IMR-90 (cell line): Measurements from ENCODE around the gene KRT16. TPM values are rescaled to one million over a fixed set of nuclear protein-coding genes. Genes with fewer than 3 reads are reported as not detected.

ENCODE experiments used
- ATAC-seq: fragments of 200-7000 bp; cut with Tn5 transposase; 2 replicates; pipeline ENCODE4 v1.9.1; 2020; ENCODE audit warnings: low read depth, mild to moderate bottlenecking, moderate library complexity
- BruUV-seq: library from RNA; stranded (reverse); fragments of 400-500 nt; replicated peaks from 2 replicates; lab custom pipeline; 2021; lab: Mats Ljungman, UMichigan
- CTCF ChIA-PET: fragments of 300-600 bp; formaldehyde crosslinking; extraction: SDS; loops from one replicate; lab custom pipeline; 2021; ENCODE audit warnings: antibody characterized with exemption; lab: Yijun Ruan, JAX
- POLR2A ChIA-PET: fragments of 300-600 bp; sonication (Branson Sonifier 250); formaldehyde crosslinking; loops from one replicate; lab custom pipeline; 2022; ENCODE audit warnings: antibody characterized with exemption; ENCODE audit not compliant: unreplicated experiment; lab: Charles Lee
- DNase-seq: peaks from one replicate; pipeline ENCODE4 v3.0.0; 2013
- H2AFZ ChIP-seq: replicated peaks from 2 replicates; pipeline ENCODE3; 2013; ENCODE audit warnings: low read length, mild to moderate bottlenecking; ENCODE audit not compliant: poor library complexity
- H2AK5ac ChIP-seq: 2 replicates; pipeline ENCODE4 v1.6.1; 2013; ENCODE audit warnings: low read depth, low read length, inconsistent platforms
- H2AK9ac ChIP-seq: replicated peaks from 2 replicates; pipeline ENCODE3; 2013; ENCODE audit warnings: mild to moderate bottlenecking, low read depth, low read length, moderate library complexity; ENCODE audit not compliant: poor library complexity
- H2BK120ac ChIP-seq: 2 replicates; pipeline ENCODE4 v1.6.1; 2013; ENCODE audit warnings: low read depth, low read length, inconsistent platforms
- H2BK15ac ChIP-seq: 3 replicates; pipeline ENCODE4 v1.6.1; 2013; ENCODE audit warnings: low read depth, low read length, inconsistent platforms
- H2BK20ac ChIP-seq: 2 replicates; pipeline ENCODE4 v1.6.1; 2013; ENCODE audit warnings: low read depth, mild to moderate bottlenecking, inconsistent platforms, low read length, moderate library complexity
- H2BK5ac ChIP-seq: 2 replicates; pipeline ENCODE4 v1.6.1; 2013; ENCODE audit warnings: mild to moderate bottlenecking, low read depth, low read length, inconsistent platforms; ENCODE audit not compliant: poor library complexity, severe bottlenecking
- H3K14ac ChIP-seq: replicated peaks from 2 replicates; pipeline ENCODE4 v1.6.1; 2013; ENCODE audit warnings: low read depth, low read length, inconsistent platforms
- H3K18ac ChIP-seq: 2 replicates; pipeline ENCODE4 v1.6.1; 2013; ENCODE audit warnings: low read depth, low read length, control low read depth
- H3K23ac ChIP-seq: 2 replicates; pipeline ENCODE4 v1.6.1; 2013; ENCODE audit warnings: low read depth, low read length, inconsistent platforms
- H3K27ac ChIP-seq: 2 replicates; pipeline ENCODE4 v1.5.1; 2013; ENCODE audit warnings: mild to moderate bottlenecking, control low read depth, low read length; ENCODE audit not compliant: insufficient read depth
- H3K27me3 ChIP-seq: 2 replicates; pipeline ENCODE4 v1.6.1; 2013; ENCODE audit warnings: low read length; ENCODE audit not compliant: control insufficient read depth, insufficient read depth
- H3K36me3 ChIP-seq: 2 replicates; pipeline ENCODE4 v1.6.1; 2013; ENCODE audit warnings: low read length, mixed read lengths; ENCODE audit not compliant: control insufficient read depth, insufficient read depth
- H3K4ac ChIP-seq: 2 replicates; pipeline ENCODE4 v1.6.1; 2013; ENCODE audit warnings: low read depth, low read length, inconsistent platforms
- H3K4me1 ChIP-seq: 2 replicates; pipeline ENCODE4 v1.6.1; 2013; ENCODE audit warnings: low read length, mixed read lengths; ENCODE audit not compliant: control insufficient read depth, insufficient read depth
- H3K4me2 ChIP-seq: 2 replicates; pipeline ENCODE4 v1.6.1; 2013; ENCODE audit warnings: low read depth, mild to moderate bottlenecking, control low read depth, low read length, moderate library complexity
- H3K4me3 ChIP-seq: 2 replicates; pipeline ENCODE4 v1.5.1; 2013; ENCODE audit warnings: low read depth, mild to moderate bottlenecking, control low read depth, low read length, moderate library complexity; ENCODE audit not compliant: insufficient read depth
- H3K56ac ChIP-seq: 2 replicates; pipeline ENCODE4 v1.6.1; 2013; ENCODE audit warnings: low read length, inconsistent platforms; ENCODE audit not compliant: insufficient read depth; ENCODE audit errors: extremely low read depth
- H3K79me1 ChIP-seq, 2 experiments: 2 replicates each; pipeline ENCODE4 v1.6.1; 2013; ENCODE audit warnings: low read length in 2 of 2, inconsistent platforms in 1 of 2, low read depth in 1 of 2
- H3K9ac ChIP-seq: 2 replicates; pipeline ENCODE4 v1.6.1; 2013; ENCODE audit warnings: low read depth, low read length, control low read depth
- H3K9me1 ChIP-seq: 2 replicates; pipeline ENCODE4 v1.6.1; 2013; ENCODE audit warnings: low read length, inconsistent platforms; ENCODE audit not compliant: insufficient read depth
- H3K9me3 ChIP-seq: 2 replicates; pipeline ENCODE4 v1.6.1; 2013; ENCODE audit warnings: low read length; ENCODE audit not compliant: control insufficient read depth, insufficient read depth
- H4K20me1 ChIP-seq: 2 replicates; pipeline ENCODE4 v1.6.1; 2013; ENCODE audit warnings: low read length, inconsistent platforms; ENCODE audit not compliant: insufficient read depth
- H4K5ac ChIP-seq: 2 replicates; pipeline ENCODE4 v1.6.1; 2013; ENCODE audit warnings: mild to moderate bottlenecking, low read depth, low read length, control low read depth
- H4K8ac ChIP-seq, 2 experiments: 2 replicates each; pipeline ENCODE4 v1.6.1; 2013; ENCODE audit warnings: low read depth in 2 of 2, low read length in 2 of 2, control low read depth in 1 of 2, inconsistent platforms in 1 of 2
- H4K91ac ChIP-seq: 2 replicates; pipeline ENCODE4 v1.6.1; 2013; ENCODE audit warnings: low read depth, low read length, inconsistent platforms; ENCODE audit not compliant: insufficient read depth
- BHLHE40 ChIP-seq: fragments of 150-350 bp; IDR thresholded peaks from 2 replicates; pipeline ENCODE4 v1.6.1; 2016; ENCODE audit warnings: mild to moderate bottlenecking, low read depth, low read length
- CEBPB ChIP-seq: IDR thresholded peaks from 2 replicates; pipeline ENCODE4 v1.6.1; 2012; ENCODE audit warnings: low read depth, low read length, improper control_type of control experiment
- CHD1 ChIP-seq: IDR thresholded peaks from 2 replicates; pipeline ENCODE4 v1.6.1; 2012; ENCODE audit warnings: low read depth, low read length, improper control_type of control experiment
- FOS ChIP-seq: fragments of 150-350 bp; IDR thresholded peaks from 2 replicates; pipeline ENCODE4 v1.6.1; 2016; ENCODE audit warnings: low read depth, low read length
- MAFK ChIP-seq: IDR thresholded peaks from 2 replicates; pipeline ENCODE4 v1.6.1; 2012; ENCODE audit warnings: low read depth, low read length, improper control_type of control experiment
- MAZ ChIP-seq: IDR thresholded peaks from 2 replicates; pipeline ENCODE4 v1.6.1; 2012; ENCODE audit warnings: low read depth, mild to moderate bottlenecking, low read length, improper control_type of control experiment, moderate library complexity, borderline replicate concordance
- MXI1 ChIP-seq: IDR thresholded peaks from 2 replicates; pipeline ENCODE4 v1.6.1; 2012; ENCODE audit warnings: low read depth, mild to moderate bottlenecking, low read length, moderate library complexity, borderline replicate concordance
- NFE2L2 ChIP-seq: fragments of 150-350 bp; IDR thresholded peaks from 2 replicates; pipeline ENCODE4 v1.6.1; 2016; ENCODE audit warnings: low read depth, mild to moderate bottlenecking, low read length
- POLR2A ChIP-seq: IDR thresholded peaks from 2 replicates; pipeline ENCODE4 v1.6.1; 2012; ENCODE audit warnings: mild to moderate bottlenecking, low read depth, low read length
- RAD21 ChIP-seq: IDR thresholded peaks from 2 replicates; pipeline ENCODE4 v1.6.1; 2012; ENCODE audit warnings: low read length, improper control_type of control experiment
- RFX5 ChIP-seq: IDR thresholded peaks from 2 replicates; pipeline ENCODE4 v1.8.0; 2012; ENCODE audit warnings: low read depth, mild to moderate bottlenecking, low read length, moderate library complexity
- SMC3 ChIP-seq: fragments of 150-350 bp; IDR thresholded peaks from 2 replicates; pipeline ENCODE4 v1.6.1; 2016; ENCODE audit warnings: low read depth, mild to moderate bottlenecking, antibody characterized with exemption, low read length, moderate library complexity
- whole genome bisulfite sequencing, 2 experiments: methylation state at CpG; one replicate each; pipeline versions ENCODE4 v1.1.5 to v1.1.7; 2013; ENCODE audit warnings: missing lambda C conversion rate in 2 of 2; ENCODE audit not compliant: insufficient read length in 1 of 2; ENCODE audit errors: extremely low coverage in 2 of 2; 5-methylcytosine and 5-hydroxymethylcytosine counted together
- dilution Hi-C: fragments of 300-500 bp; cut with HindIII; formaldehyde crosslinking; loops from one replicate; pipeline ENCODE4 v1.14.3; 2018; ENCODE audit warnings: low sequenced_read_pairs; ENCODE audit not compliant: unreplicated experiment
- in situ Hi-C: fragments of 300-500 bp; cut with MboI; formaldehyde crosslinking; loops from 3 replicates; pipeline ENCODE4 v1.14.3; 2019; ENCODE audit warnings: low sequenced_read_pairs, inconsistent platforms, mixed read lengths
- intact Hi-C: fragments of 100-400 bp; cut with micrococcal nuclease; formaldehyde crosslinking; loops from 2 replicates; pipeline ENCODE4 v1.10.0; 2022
- polyA plus RNA-seq, 3 experiments: library from polyadenylated mRNA; depleted of rRNA; stranded (reverse); fragments of >200 nt; gene quantifications; 2 replicates each; pipeline ENCODE4 v1.2.3, GENCODE V29; 2012; ENCODE audit warnings: low replicate concordance in 1 of 3
- total RNA-seq: library from RNA; depleted of rRNA; stranded (reverse); fragments of >200 nt; gene quantifications from 2 replicates; pipeline ENCODE4 v1.2.3, GENCODE V29; 2012
- TF ChIP-seq, protein P1 (sequence below): conservative IDR thresholded peaks from 2 replicates; pipeline ENCODE4 v1.5.1; 2012; ENCODE audit warnings: mild to moderate bottlenecking, low read depth, low read length, improper control_type of control experiment
- TF ChIP-seq, protein P2 (sequence below): fragments of 150-350 bp; IDR thresholded peaks from 2 replicates; pipeline ENCODE4 v1.6.1; 2017; ENCODE audit warnings: mild to moderate bottlenecking, antibody characterized with exemption, low read length, low read depth
- TF ChIP-seq, protein P3 (sequence below): fragments of 150-350 bp; IDR thresholded peaks from 2 replicates; pipeline ENCODE4 v1.6.1; 2016; ENCODE audit warnings: low read depth, mild to moderate bottlenecking, low read length, moderate library complexity, borderline replicate concordance

Gene KRT16
- total and polyA plus RNA-seq, 2 of the 4 experiments (the other 2 are of a cell fraction), result not detected

DNA sequence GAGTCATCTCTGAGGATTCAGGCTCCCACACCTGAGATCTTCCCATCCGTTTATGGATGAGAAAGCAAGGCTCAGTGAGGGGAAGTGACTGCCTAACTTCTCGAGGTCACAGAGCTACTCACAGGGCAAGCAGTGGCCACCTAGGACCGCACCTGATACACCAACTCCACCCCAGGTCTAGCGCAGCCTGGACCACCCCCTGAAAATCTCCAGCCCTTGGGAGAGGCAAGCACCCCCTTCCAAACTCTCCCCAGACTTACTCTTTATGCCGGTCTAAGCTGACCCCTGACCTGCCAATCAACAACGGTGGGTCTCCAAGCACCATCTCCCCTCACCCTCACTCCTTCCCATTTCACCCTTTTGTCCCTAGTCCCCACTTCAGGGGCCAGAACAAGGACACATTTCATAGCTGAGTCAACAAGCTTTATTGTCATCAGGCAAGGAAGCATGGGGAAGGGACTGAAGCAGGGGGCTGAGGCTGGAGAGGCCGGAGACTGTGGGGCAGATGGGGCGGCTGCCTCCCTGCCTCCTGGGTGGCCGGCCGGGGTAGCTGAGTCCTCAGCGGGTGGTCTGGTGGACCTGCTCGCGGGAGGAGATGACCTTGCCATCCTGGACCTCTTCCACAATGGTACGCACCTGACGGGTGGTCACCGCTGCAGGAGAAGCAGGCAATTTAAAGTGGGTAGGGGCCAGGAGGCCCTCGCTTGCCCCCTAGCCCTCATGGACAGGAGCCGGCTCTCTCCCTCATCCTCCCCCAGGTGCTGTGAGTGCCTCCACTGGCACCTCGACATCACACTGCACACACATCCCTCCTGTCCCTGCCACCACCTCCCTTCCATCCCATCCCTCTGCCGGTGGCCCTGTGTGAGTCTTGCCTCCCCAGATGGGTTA, 6.7 kb upstream of the KRT16 start:
- no peak overlapping the region for H2BK15ac ChIP-seq
- H2AK5ac ChIP-seq, result no peak overlapping the region
- no peak overlapping the region for H3K27ac ChIP-seq
- in situ Hi-C loops (no loop called here), dilution Hi-C loops (no loop called here), intact Hi-C loops (no loop called here)
- no TSS peak for BruUV-seq
- H4K5ac ChIP-seq, result no peak overlapping the region
- no peak overlapping the region for H3K18ac ChIP-seq
- H3K56ac ChIP-seq, result no peak overlapping the region
- ChIA-PET POLR2A (no interaction called here), CTCF (no interaction called here)
- no peak overlapping the region for H2AFZ ChIP-seq
- H3K4me3 ChIP-seq, result no peak overlapping the region
- H4K91ac ChIP-seq, result no peak overlapping the region
- no peak overlapping the region for H3K4ac ChIP-seq
- DNase-seq, result no peak
- H3K9me1 ChIP-seq, result no peaks in the 10 kb centered on the region
- no peak overlapping the region for H4K8ac ChIP-seq
- no peak for ATAC-seq
- H3K14ac ChIP-seq, result no peak overlapping the region
- H4K20me1 ChIP-seq, result no peaks in the 10 kb centered on the region
- H3K4me1 ChIP-seq, result no peaks in the 10 kb centered on the region
- no peak overlapping the region for H2BK120ac ChIP-seq
- no peak overlapping the region for H2BK5ac ChIP-seq
- no peaks in the 10 kb centered on the region for H3K79me1 ChIP-seq
- WGBS, 2 experiments, result 84% methylated on average over 6 of the region's 20 CpGs; no CpG with 5 or more reads in 1 of the 2 experiments
- H3K9me3 ChIP-seq, result no peaks in the 10 kb centered on the region
- no peak overlapping the region for H3K9ac ChIP-seq
- no peak overlapping the region for H2AK9ac ChIP-seq
- H2BK20ac ChIP-seq, result no peak overlapping the region
- no peak overlapping the region for H3K23ac ChIP-seq
- H3K4me2 ChIP-seq, result no peak overlapping the region
- peaks cover 36% of the 10 kb centered on the region for H3K27me3 ChIP-seq
- no peaks in the 10 kb centered on the region for H3K36me3 ChIP-seq
- no peak for TF ChIP-seq NFE2L2
- no peak for TF ChIP-seq MAZ
- TF ChIP-seq, protein P1, sequence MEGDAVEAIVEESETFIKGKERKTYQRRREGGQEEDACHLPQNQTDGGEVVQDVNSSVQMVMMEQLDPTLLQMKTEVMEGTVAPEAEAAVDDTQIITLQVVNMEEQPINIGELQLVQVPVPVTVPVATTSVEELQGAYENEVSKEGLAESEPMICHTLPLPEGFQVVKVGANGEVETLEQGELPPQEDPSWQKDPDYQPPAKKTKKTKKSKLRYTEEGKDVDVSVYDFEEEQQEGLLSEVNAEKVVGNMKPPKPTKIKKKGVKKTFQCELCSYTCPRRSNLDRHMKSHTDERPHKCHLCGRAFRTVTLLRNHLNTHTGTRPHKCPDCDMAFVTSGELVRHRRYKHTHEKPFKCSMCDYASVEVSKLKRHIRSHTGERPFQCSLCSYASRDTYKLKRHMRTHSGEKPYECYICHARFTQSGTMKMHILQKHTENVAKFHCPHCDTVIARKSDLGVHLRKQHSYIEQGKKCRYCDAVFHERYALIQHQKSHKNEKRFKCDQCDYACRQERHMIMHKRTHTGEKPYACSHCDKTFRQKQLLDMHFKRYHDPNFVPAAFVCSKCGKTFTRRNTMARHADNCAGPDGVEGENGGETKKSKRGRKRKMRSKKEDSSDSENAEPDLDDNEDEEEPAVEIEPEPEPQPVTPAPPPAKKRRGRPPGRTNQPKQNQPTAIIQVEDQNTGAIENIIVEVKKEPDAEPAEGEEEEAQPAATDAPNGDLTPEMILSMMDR, result no peak
- TF ChIP-seq RAD21, result no peak
- TF ChIP-seq RFX5, result no peak
- TF ChIP-seq MAFK, result no peak
- TF ChIP-seq POLR2A, result no peak
- TF ChIP-seq BHLHE40, result no peak
- TF ChIP-seq, protein P2, sequence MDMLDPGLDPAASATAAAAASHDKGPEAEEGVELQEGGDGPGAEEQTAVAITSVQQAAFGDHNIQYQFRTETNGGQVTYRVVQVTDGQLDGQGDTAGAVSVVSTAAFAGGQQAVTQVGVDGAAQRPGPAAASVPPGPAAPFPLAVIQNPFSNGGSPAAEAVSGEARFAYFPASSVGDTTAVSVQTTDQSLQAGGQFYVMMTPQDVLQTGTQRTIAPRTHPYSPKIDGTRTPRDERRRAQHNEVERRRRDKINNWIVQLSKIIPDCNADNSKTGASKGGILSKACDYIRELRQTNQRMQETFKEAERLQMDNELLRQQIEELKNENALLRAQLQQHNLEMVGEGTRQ, result no peak
- TF ChIP-seq, protein P3, sequence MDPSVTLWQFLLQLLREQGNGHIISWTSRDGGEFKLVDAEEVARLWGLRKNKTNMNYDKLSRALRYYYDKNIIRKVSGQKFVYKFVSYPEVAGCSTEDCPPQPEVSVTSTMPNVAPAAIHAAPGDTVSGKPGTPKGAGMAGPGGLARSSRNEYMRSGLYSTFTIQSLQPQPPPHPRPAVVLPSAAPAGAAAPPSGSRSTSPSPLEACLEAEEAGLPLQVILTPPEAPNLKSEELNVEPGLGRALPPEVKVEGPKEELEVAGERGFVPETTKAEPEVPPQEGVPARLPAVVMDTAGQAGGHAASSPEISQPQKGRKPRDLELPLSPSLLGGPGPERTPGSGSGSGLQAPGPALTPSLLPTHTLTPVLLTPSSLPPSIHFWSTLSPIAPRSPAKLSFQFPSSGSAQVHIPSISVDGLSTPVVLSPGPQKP, result no peak
- TF ChIP-seq MXI1, result no peak
- TF ChIP-seq CHD1, result no peak
- no peak for TF ChIP-seq SMC3
- no peak for TF ChIP-seq CEBPB
- TF ChIP-seq FOS, result no peak
